LNCaP clone FGC (cell line): ENCODE results near the gene SLAMF8.

Source experiments
- DNase-seq: peaks from one replicate; pipeline ENCODE4 v3.0.0-alpha.2; 2011; ENCODE audit warnings: low read depth
- H3K4me3 ChIP-seq: 2 replicates; pipeline ENCODE4 v1.5.1; 2011; ENCODE audit warnings: mild to moderate bottlenecking, low read depth, low read length, control low read depth
- TF ChIP-seq, protein P1 (sequence below): IDR thresholded peaks from 2 replicates; pipeline ENCODE4 v1.5.1; 2012; ENCODE audit warnings: mild to moderate bottlenecking; ENCODE audit not compliant: control insufficient read depth, insufficient read depth; ENCODE audit errors: extremely low read depth

The SLAMF8 gene

DNA sequence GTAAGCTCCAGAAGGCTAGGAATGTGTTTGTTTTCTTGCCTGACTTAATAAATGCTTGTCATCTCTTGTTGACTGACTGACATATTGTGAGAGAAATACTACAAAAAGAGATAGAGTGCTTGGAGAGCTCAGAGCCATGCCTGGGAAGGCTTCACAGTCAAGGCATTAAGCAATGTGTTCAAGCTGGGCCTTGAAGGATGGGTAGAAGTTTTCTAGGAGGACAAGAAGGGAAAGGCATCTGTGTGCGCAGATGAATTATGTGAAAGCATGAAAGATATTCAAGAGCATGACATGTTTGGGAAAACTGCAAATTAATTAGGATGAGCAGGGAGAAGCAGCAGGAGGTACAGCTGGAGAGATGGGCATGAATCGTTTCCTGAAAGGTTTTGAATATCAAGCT is 5.6 kb downstream of the SLAMF8 start:
- TF ChIP-seq, protein P1, sequence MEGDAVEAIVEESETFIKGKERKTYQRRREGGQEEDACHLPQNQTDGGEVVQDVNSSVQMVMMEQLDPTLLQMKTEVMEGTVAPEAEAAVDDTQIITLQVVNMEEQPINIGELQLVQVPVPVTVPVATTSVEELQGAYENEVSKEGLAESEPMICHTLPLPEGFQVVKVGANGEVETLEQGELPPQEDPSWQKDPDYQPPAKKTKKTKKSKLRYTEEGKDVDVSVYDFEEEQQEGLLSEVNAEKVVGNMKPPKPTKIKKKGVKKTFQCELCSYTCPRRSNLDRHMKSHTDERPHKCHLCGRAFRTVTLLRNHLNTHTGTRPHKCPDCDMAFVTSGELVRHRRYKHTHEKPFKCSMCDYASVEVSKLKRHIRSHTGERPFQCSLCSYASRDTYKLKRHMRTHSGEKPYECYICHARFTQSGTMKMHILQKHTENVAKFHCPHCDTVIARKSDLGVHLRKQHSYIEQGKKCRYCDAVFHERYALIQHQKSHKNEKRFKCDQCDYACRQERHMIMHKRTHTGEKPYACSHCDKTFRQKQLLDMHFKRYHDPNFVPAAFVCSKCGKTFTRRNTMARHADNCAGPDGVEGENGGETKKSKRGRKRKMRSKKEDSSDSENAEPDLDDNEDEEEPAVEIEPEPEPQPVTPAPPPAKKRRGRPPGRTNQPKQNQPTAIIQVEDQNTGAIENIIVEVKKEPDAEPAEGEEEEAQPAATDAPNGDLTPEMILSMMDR, result no peak
- no peak for DNase-seq
- no peak overlapping the region for H3K4me3 ChIP-seq

GRCh38 chr1:159835356-159835755 is 8.7 kb downstream of the SLAMF8 start:
- no peak overlapping the region for H3K4me3 ChIP-seq
- TF ChIP-seq, protein P1, result no peak
- DNase-seq, result no peak

- no peak for DNase-seq
- TF ChIP-seq, protein P1, result no peak
- no peak overlapping the region for H3K4me3 ChIP-seq
Observed at GRCh38 chr1:159835862-159836525, 9.3 kb downstream of the SLAMF8 start.

- no peak overlapping the region for H3K4me3 ChIP-seq
- no peak for DNase-seq
- TF ChIP-seq, protein P1, result no peak
Observed at GRCh38 chr1:159838715-159839114, 12.0 kb downstream of the SLAMF8 start.

DNA sequence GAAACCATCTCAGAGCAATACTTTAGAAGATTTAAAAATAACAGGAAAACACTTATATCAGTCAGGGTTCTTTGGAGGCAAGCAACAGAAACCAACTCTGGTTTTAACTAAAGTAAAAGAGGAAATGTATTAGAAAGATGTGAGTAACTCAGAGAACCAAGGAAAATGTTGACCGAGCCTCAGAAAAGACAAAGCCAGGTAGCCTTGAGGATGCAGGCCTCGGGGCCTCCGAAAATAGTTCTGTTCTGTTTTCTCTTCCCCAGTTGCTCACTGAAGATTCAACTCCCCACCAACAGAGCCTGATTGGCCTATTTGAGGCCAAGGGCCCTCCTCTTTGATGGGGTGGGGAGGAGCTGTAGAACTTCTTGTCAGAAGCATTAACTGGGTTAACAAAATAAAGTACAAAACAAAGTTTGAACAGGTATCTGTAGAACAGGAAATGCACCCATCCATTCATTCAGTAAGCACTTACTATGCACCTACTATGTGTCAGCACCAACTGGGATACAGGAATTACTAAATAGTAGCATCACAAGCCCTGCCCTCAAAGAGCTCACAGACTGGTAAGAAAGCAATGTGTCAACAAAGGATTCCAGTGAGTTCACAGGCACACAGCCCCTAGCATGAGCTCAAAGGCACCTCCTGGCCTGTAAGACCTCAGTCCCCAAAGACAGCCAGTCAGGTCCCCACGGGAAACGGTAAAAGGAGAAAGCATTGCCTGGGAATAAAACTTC is 12.6 kb downstream of the SLAMF8 start:
- TF ChIP-seq, protein P1, result no peak
- no peak overlapping the region for H3K4me3 ChIP-seq
- no peak for DNase-seq

- TF ChIP-seq, protein P1, result no peak
- no peak for DNase-seq
- no peak overlapping the region for H3K4me3 ChIP-seq
Observed at GRCh38 chr1:159841749-159842148, 15.1 kb downstream of the SLAMF8 start.
